IMR-90 (cell line): Measurements from ENCODE around the gene MYBL2.

Experiments
- BHLHE40 ChIP-seq: fragments of 150-350 bp; IDR thresholded peaks from 2 replicates; pipeline ENCODE4 v1.6.1; 2016; ENCODE audit warnings: mild to moderate bottlenecking, low read depth, low read length
- CEBPB ChIP-seq: IDR thresholded peaks from 2 replicates; pipeline ENCODE4 v1.6.1; 2012; ENCODE audit warnings: low read depth, low read length, improper control_type of control experiment
- CTCF ChIP-seq: conservative IDR thresholded peaks from 2 replicates; pipeline ENCODE4 v1.5.1; 2012; ENCODE audit warnings: mild to moderate bottlenecking, low read depth, low read length, improper control_type of control experiment
- ELK1 ChIP-seq: fragments of 150-350 bp; IDR thresholded peaks from 2 replicates; pipeline ENCODE4 v1.6.1; 2016; ENCODE audit warnings: low read depth, mild to moderate bottlenecking, low read length, moderate library complexity, borderline replicate concordance
- FOS ChIP-seq: fragments of 150-350 bp; IDR thresholded peaks from 2 replicates; pipeline ENCODE4 v1.6.1; 2016; ENCODE audit warnings: low read depth, low read length
- MAFK ChIP-seq: IDR thresholded peaks from 2 replicates; pipeline ENCODE4 v1.6.1; 2012; ENCODE audit warnings: low read depth, low read length, improper control_type of control experiment
- MAZ ChIP-seq: IDR thresholded peaks from 2 replicates; pipeline ENCODE4 v1.6.1; 2012; ENCODE audit warnings: low read depth, mild to moderate bottlenecking, low read length, improper control_type of control experiment, moderate library complexity, borderline replicate concordance
- MXI1 ChIP-seq: IDR thresholded peaks from 2 replicates; pipeline ENCODE4 v1.6.1; 2012; ENCODE audit warnings: low read depth, mild to moderate bottlenecking, low read length, moderate library complexity, borderline replicate concordance
- POLR2A ChIP-seq: IDR thresholded peaks from 2 replicates; pipeline ENCODE4 v1.6.1; 2012; ENCODE audit warnings: mild to moderate bottlenecking, low read depth, low read length
- RAD21 ChIP-seq: IDR thresholded peaks from 2 replicates; pipeline ENCODE4 v1.6.1; 2012; ENCODE audit warnings: low read length, improper control_type of control experiment
- RCOR1 ChIP-seq: IDR thresholded peaks from 2 replicates; pipeline ENCODE4 v1.6.1; 2012; ENCODE audit warnings: mild to moderate bottlenecking, low read length, improper control_type of control experiment; ENCODE audit not compliant: insufficient replicate concordance
- RFX5 ChIP-seq: IDR thresholded peaks from 2 replicates; pipeline ENCODE4 v1.8.0; 2012; ENCODE audit warnings: low read depth, mild to moderate bottlenecking, low read length, moderate library complexity
- SMC3 ChIP-seq: fragments of 150-350 bp; IDR thresholded peaks from 2 replicates; pipeline ENCODE4 v1.6.1; 2016; ENCODE audit warnings: low read depth, mild to moderate bottlenecking, antibody characterized with exemption, low read length, moderate library complexity
- TF ChIP-seq, protein P1 (sequence below): fragments of 150-350 bp; IDR thresholded peaks from 2 replicates; pipeline ENCODE4 v1.6.1; 2017; ENCODE audit warnings: mild to moderate bottlenecking, antibody characterized with exemption, low read length, low read depth

DNA sequence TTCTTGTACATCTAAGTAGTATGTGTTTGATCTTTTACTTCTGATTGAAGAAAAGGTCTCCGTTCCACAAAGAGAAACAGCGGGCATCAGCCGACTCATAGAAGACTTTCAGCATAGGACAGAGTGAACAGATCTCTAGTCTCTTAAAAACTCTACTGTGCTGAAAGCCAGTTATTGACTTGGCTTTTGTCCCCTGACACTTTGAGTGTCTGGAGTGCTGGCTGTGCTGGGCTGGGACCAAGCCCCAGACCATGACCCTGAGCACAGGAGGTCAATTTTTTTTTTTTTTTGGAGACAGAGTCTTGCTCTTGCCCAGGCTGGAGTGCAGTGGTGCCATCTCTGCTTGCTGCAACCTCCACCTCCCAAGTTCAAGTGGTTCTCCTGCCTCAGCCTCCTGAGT is 27.8 kb downstream of the MYBL2 start:
- TF ChIP-seq CTCF (no peak), POLR2A (no peak), MAFK (no peak), CEBPB (no peak), ELK1 (no peak), MXI1 (no peak), BHLHE40 (no peak), RAD21 (no peak), SMC3 (no peak), FOS (no peak), RFX5 (no peak), MAZ (no peak), RCOR1 (no peak)
- TF ChIP-seq, protein P1, sequence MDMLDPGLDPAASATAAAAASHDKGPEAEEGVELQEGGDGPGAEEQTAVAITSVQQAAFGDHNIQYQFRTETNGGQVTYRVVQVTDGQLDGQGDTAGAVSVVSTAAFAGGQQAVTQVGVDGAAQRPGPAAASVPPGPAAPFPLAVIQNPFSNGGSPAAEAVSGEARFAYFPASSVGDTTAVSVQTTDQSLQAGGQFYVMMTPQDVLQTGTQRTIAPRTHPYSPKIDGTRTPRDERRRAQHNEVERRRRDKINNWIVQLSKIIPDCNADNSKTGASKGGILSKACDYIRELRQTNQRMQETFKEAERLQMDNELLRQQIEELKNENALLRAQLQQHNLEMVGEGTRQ: no peak
